Common myeloid progenitor, CD34-positive (primary cell): ENCODE data around the gene PARP16.

Experiments used
- CTCF ChIA-PET: fragments of 350-600 bp; sonication (Branson Sonifier 250); formaldehyde crosslinking; loops from one replicate; lab custom pipeline; 2021; ENCODE audit warnings: antibody characterized with exemption; lab: Charles Lee
- POLR2A ChIA-PET: fragments of 350-600 bp; sonication (Branson Sonifier 250); formaldehyde crosslinking; loops from one replicate; lab custom pipeline; 2021; ENCODE audit warnings: antibody characterized with exemption; lab: Charles Lee
- DNase-seq, 3 donors: peaks; one replicate each; pipeline versions ENCODE4 v3.0.0 to v3.0.0-alpha.2; 2013
- H3K27ac ChIP-seq, 2 experiments: 1 replicate in 1 of 2; 2 replicates in 1 of 2; pipeline ENCODE4 v1.7.0; 2013; ENCODE audit warnings: inconsistent platforms in 2 of 2, low read length in 2 of 2, mild to moderate bottlenecking in 2 of 2, low read depth in 1 of 2, moderate library complexity in 1 of 2; ENCODE audit not compliant: severe bottlenecking in 2 of 2, insufficient read depth in 1 of 2, poor library complexity in 1 of 2
- H3K27me3 ChIP-seq, 5 experiments: replicated peaks in 2 of 5; 1 replicate in 3 of 5; 2 replicates in 2 of 5; pipeline versions ENCODE4 v1.6.1 to v1.7.0; 2013; ENCODE audit warnings: low read length in 4 of 5, mild to moderate bottlenecking in 2 of 5, moderate library complexity in 2 of 5, inconsistent platforms in 1 of 5; ENCODE audit not compliant: insufficient read depth in 5 of 5, control insufficient read depth in 4 of 5
- H3K36me3 ChIP-seq, 4 experiments: 1 replicate in 2 of 4; 2 replicates in 2 of 4; pipeline versions ENCODE4 v1.6.1 to v1.7.0; 2013; ENCODE audit warnings: low read length in 3 of 4, control low read depth in 1 of 4, mild to moderate bottlenecking in 1 of 4; ENCODE audit not compliant: control insufficient read depth in 4 of 4, insufficient read depth in 4 of 4
- H3K4me1 ChIP-seq, 4 experiments: 1 replicate in 3 of 4; 2 replicates in 1 of 4; pipeline versions ENCODE4 v1.6.1 to v1.7.1; 2013; ENCODE audit warnings: low read length in 3 of 4, mild to moderate bottlenecking in 3 of 4, control low read depth in 1 of 4, inconsistent platforms in 1 of 4, moderate library complexity in 1 of 4; ENCODE audit not compliant: control insufficient read depth in 4 of 4, insufficient read depth in 4 of 4; ENCODE audit errors: control extremely low read depth in 1 of 4
- H3K4me3 ChIP-seq, 7 experiments: 1 replicate in 4 of 7; 2 replicates in 3 of 7; pipeline versions ENCODE4 v1.5.1 to v1.7.0; 2013; ENCODE audit warnings: mild to moderate bottlenecking in 7 of 7, low read length in 6 of 7, moderate library complexity in 6 of 7, inconsistent platforms in 2 of 7, low read depth in 2 of 7, control low read depth in 1 of 7; ENCODE audit not compliant: insufficient read depth in 4 of 7, control insufficient read depth in 1 of 7; ENCODE audit errors: extremely low read depth in 1 of 7
- H3K9me3 ChIP-seq, 5 experiments: 1 replicate in 4 of 5; 2 replicates in 1 of 5; pipeline versions ENCODE4 v1.6.1 to v1.7.1; 2013; ENCODE audit warnings: low read length in 4 of 5, mild to moderate bottlenecking in 2 of 5, inconsistent platforms in 1 of 5, low read depth in 1 of 5, moderate library complexity in 1 of 5; ENCODE audit not compliant: control insufficient read depth in 4 of 5, insufficient read depth in 2 of 5; ENCODE audit errors: control extremely low read depth in 1 of 5
- WGBS: methylation state at CpG from one replicate; pipeline ENCODE4 v1.1.5; 2013; ENCODE audit not compliant: insufficient coverage; 5-methylcytosine and 5-hydroxymethylcytosine counted together

PARP16 gene

GRCh38 chr15:65305150-65305758 is 18.6 kb upstream of the PARP16 start:
- Histone ChIP-seq H3K9me3 (no peaks in the 10 kb centered on the region), H3K4me1 (peaks cover 2 to 21% (median 16%) of the 10 kb centered on the region in 4 experiments), H3K27ac (peak overlapping the region in 1 of 2 experiments; percentile 100), H3K4me3 (peak overlapping the region in 4 of 7 experiments; percentile 4 to 80 (median 48)), H3K36me3 (no peaks in the 10 kb centered on the region), H3K27me3 (no peaks in the 10 kb centered on the region)
- no peak for DNase-seq
- POLR2A ChIA-PET: interaction anchor here (0.5 to 3.6 kb wide), 19 partner anchors 8 to 216 kb away, joined by 3 to 42 read pairs (median 6); partner anchors contain the start of genes CLPX, PARP16 and RNU5A-1
- CTCF ChIA-PET: interaction anchor here (0.6 to 1.6 kb wide), 5 partner anchors 8 to 160 kb away, joined by 3 read pairs; no protein-coding TSS in a partner anchor
- 69% methylated on average over 12 of the region's 14 CpGs for WGBS

GRCh38 chr15:65304381-65305149 is 17.9 kb upstream of the PARP16 start, which contains the start of gene RNU5B-1:
TSS of gene RNU5B-1 (plus strand) at chr15:65304677.
- peaks cover 2 to 28% (median 16%) of the 10 kb centered on the region in 4 experiments for H3K4me1 ChIP-seq
- ChIA-PET CTCF (interaction anchor here (0.6 to 1.6 kb wide), 5 partner anchors 9 to 160 kb away, joined by 3 read pairs; no protein-coding TSS in a partner anchor), POLR2A (interaction anchor here (0.5 to 3.6 kb wide), 21 partner anchors 9 to 1609 kb away, joined by 3 to 42 read pairs (median 5); partner anchors contain the start of genes CLPX, PARP16 and RNU5A-1)
- H3K9me3 ChIP-seq: no peaks in the 10 kb centered on the region
- H3K4me3 ChIP-seq: peak within 1 kb of the TSS in 6 of 7 experiments; percentile 65 to 84 (median 78)
- no peaks in the 10 kb centered on the region for H3K27me3 ChIP-seq
- under 1% methylated on average over 16 of the region's 24 CpGs for WGBS
- DNase-seq: peak; percentile 91 to 95 (median 93)
- H3K27ac ChIP-seq: peak within 1 kb of the TSS; percentile 99 to 100
- H3K36me3 ChIP-seq: no peaks in the 10 kb centered on the region

- POLR2A ChIA-PET: interaction anchor here (1.0 to 3.6 kb wide), 13 partner anchors 9 to 119 kb away, joined by 3 to 42 read pairs (median 6); partner anchors contain the start of genes CLPX, PARP16 and RNU5A-1
- Histone ChIP-seq H3K36me3 (no peaks in the 10 kb centered on the region), H3K4me3 (peak overlapping the region in 6 of 7 experiments; percentile 65 to 84 (median 78)), H3K9me3 (no peaks in the 10 kb centered on the region), H3K4me1 (peaks cover 2 to 29% (median 17%) of the 10 kb centered on the region in 4 experiments), H3K27me3 (no peaks in the 10 kb centered on the region), H3K27ac (peak overlapping the region; percentile 99 to 100)
- no peak for DNase-seq
- WGBS: 2% methylated on average over 24 of the region's 24 CpGs
- CTCF ChIA-PET: interaction anchor here (1.3 to 1.6 kb wide), 2 partner anchors 9 to 118 kb away, joined by 3 to 4 read pairs; partner anchors contain the start of gene CLPX
These were observed 17.2 kb upstream of the PARP16 start for GRCh38 chr15:65303687-65304380.

GRCh38 chr15:65302061-65302460 is 15.4 kb upstream of the PARP16 start:
- ChIA-PET POLR2A (no interaction called here), CTCF (no interaction called here)
- H3K27ac ChIP-seq: no peak overlapping the region
- H3K4me3 ChIP-seq: no peak overlapping the region
- DNase-seq: no peak
- H3K9me3 ChIP-seq: no peaks in the 10 kb centered on the region
- H3K4me1 ChIP-seq: peaks cover 4 to 34% (median 26%) of the 10 kb centered on the region in 4 experiments
- 90% methylated on average over 22 of the region's 24 CpGs for WGBS
- no peaks in the 10 kb centered on the region for H3K36me3 ChIP-seq
- no peaks in the 10 kb centered on the region for H3K27me3 ChIP-seq

- ChIA-PET CTCF (interaction anchor here (1.8 to 2.2 kb wide), 3 partner anchors 15 to 115 kb away, joined by 6 to 10 read pairs (median 10); partner anchors contain the start of genes CLPX and PARP16), POLR2A (interaction anchor here (0.6 kb wide), 1 partner anchor 300 kb away, joined by 3 read pairs; no protein-coding TSS in a partner anchor)
- H3K27ac ChIP-seq: no peak overlapping the region
These were observed 14.3 kb upstream of the PARP16 start for GRCh38 chr15:65300924-65301441.

GRCh38 chr15:65298731-65299130 is 12.0 kb upstream of the PARP16 start:
- Histone ChIP-seq H3K27me3 (no peaks in the 10 kb centered on the region), H3K4me1 (peaks cover 2 to 30% (median 24%) of the 10 kb centered on the region in 4 experiments), H3K27ac (no peak overlapping the region), H3K36me3 (no peaks in the 10 kb centered on the region), H3K4me3 (no peak overlapping the region), H3K9me3 (no peaks in the 10 kb centered on the region)
- no peak for DNase-seq
- ChIA-PET CTCF (interaction anchor here (1.1 to 2.2 kb wide), 5 partner anchors 10 to 264 kb away, joined by 4 to 10 read pairs (median 4); partner anchors contain the start of gene CLPX), POLR2A (no interaction called here)
- WGBS: 94% methylated on average over 9 of the region's 11 CpGs

More at GRCh38 chr15:65300924-65301441, 14.3 kb upstream of the PARP16 start:
- Histone ChIP-seq H3K9me3 (no peaks in the 10 kb centered on the region), H3K27me3 (no peaks in the 10 kb centered on the region), H3K4me1 (peaks cover 4 to 38% (median 30%) of the 10 kb centered on the region in 4 experiments), H3K4me3 (no peak overlapping the region), H3K36me3 (no peaks in the 10 kb centered on the region)
- DNase-seq: no peak
- WGBS: 89% methylated on average over 18 of the region's 36 CpGs
